ENCODE measurements around the gene NCKAP5. TPM values are rescaled to one million over a fixed set of nuclear protein-coding genes. Genes with fewer than 3 reads are reported as not detected.
A peak's percentile ranks its signal among the peaks of the same experiment; 100 is the strongest.

NCKAP5 gene
- total RNA-seq, 1 donor from 2014 or later: 8.9 TPM

- peak; percentile 100 for ATAC-seq
These were observed 429.6 kb downstream of the NCKAP5 start for GRCh38 chr2:133138693-133139092.

- no peak for ATAC-seq
These were observed 433.1 kb downstream of the NCKAP5 start for GRCh38 chr2:133135035-133135654.

- peak; percentile 63 for ATAC-seq
These were observed 437.6 kb downstream of the NCKAP5 start for GRCh38 chr2:133130548-133131246.

GRCh38 chr2:133124446-133124845, 443.8 kb downstream of the NCKAP5 start:
- no peak for ATAC-seq

GRCh38 chr2:133123904-133124303, 444.4 kb downstream of the NCKAP5 start:
- no peak for ATAC-seq

- no peak for ATAC-seq
These were observed 444.9 kb downstream of the NCKAP5 start for GRCh38 chr2:133123393-133123792.

- no peak for ATAC-seq
These were observed 445.7 kb downstream of the NCKAP5 start for GRCh38 chr2:133122529-133122928.

GRCh38 chr2:133120310-133120709, 448.0 kb downstream of the NCKAP5 start:
- ATAC-seq: no peak

GRCh38 chr2:133110201-133110600, 458.1 kb downstream of the NCKAP5 start:
- no peak for ATAC-seq

- peak; percentile 81 for ATAC-seq
These were observed 458.5 kb downstream of the NCKAP5 start for GRCh38 chr2:133109772-133110171.

- ATAC-seq: no peak
These were observed 461.0 kb downstream of the NCKAP5 start for GRCh38 chr2:133107058-133107815.

- no peak for ATAC-seq
These were observed 463.4 kb downstream of the NCKAP5 start for GRCh38 chr2:133104871-133105270.

GRCh38 chr2:133098787-133099186, 469.5 kb downstream of the NCKAP5 start:
- no peak for ATAC-seq

GRCh38 chr2:133097666-133098065, 470.6 kb downstream of the NCKAP5 start:
- no peak for ATAC-seq

- ATAC-seq: no peak
These were observed 475.7 kb downstream of the NCKAP5 start for GRCh38 chr2:133092571-133092970.

- no peak for ATAC-seq
These were observed 477.9 kb downstream of the NCKAP5 start for GRCh38 chr2:133090358-133090757.

- no peak for ATAC-seq
These were observed 482.1 kb downstream of the NCKAP5 start for GRCh38 chr2:133086176-133086575.

GRCh38 chr2:133085646-133086045, 482.6 kb downstream of the NCKAP5 start:
- no peak for ATAC-seq

- ATAC-seq: no peak
These were observed 486.2 kb downstream of the NCKAP5 start for GRCh38 chr2:133082034-133082433.

GRCh38 chr2:133080822-133081221, 487.4 kb downstream of the NCKAP5 start:
- ATAC-seq: no peak

- ATAC-seq: no peak
These were observed 489.4 kb downstream of the NCKAP5 start for GRCh38 chr2:133078667-133079411.

- ATAC-seq: no peak
These were observed 490.9 kb downstream of the NCKAP5 start for GRCh38 chr2:133077269-133077822.

Measured in esophagus mucosa (tissue), 1 donor.